Transverse colon (tissue), 4 donors: Measurements from ENCODE around the gene HSPA1B.

ENCODE experiments used
- POLR2AphosphoS5 ChIP-seq, 3 donors: sonication (generic); formaldehyde crosslinking; IDR thresholded peaks; one replicate each; pipeline ENCODE4 v1.6.1; 2016; ENCODE audit warnings: antibody characterized with exemption in 3 of 3
- TF ChIP-seq, protein P1 (sequence below), 5 experiments: fragments of 200-600 bp in 3 of 5; fragments of 450-650 bp in 2 of 5; sonication (generic) in 3 of 5; IDR thresholded peaks; 1 replicate in 2 of 5; 2 replicates in 3 of 5; pipeline ENCODE4 v1.5.1; 2016 to 2017; ENCODE audit warnings: antibody characterized with exemption in 5 of 5, inconsistent platforms in 3 of 5, mild to moderate bottlenecking in 2 of 5, moderate library complexity in 1 of 5

DNA sequence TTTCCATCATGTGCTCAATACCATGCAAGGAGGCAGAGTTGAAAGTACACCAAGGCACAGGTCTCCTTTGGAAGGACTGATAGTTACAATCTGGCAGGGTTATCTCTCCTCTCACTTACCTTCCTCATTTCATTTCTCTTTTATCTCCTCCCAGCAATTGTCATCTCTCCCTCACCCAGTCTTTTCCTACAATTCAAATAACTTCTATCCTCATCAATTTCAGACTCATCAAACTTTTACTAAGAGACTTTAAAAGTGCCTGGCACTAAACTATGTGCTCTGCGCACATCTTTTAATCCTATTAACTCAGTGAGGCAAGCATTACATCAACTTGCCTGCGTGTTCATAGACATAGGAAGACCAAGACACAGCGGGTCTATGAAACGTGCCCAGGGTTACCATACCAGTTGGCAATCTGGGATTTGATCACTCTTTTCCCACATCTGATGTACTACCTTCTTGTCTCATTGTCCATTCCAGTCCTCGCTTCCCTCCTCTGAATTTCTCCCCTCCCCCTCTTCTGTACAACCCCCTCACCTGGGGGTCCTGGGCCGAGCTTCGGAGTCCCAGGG is 33.2 kb upstream of the HSPA1B start:
- TF ChIP-seq, protein P1, sequence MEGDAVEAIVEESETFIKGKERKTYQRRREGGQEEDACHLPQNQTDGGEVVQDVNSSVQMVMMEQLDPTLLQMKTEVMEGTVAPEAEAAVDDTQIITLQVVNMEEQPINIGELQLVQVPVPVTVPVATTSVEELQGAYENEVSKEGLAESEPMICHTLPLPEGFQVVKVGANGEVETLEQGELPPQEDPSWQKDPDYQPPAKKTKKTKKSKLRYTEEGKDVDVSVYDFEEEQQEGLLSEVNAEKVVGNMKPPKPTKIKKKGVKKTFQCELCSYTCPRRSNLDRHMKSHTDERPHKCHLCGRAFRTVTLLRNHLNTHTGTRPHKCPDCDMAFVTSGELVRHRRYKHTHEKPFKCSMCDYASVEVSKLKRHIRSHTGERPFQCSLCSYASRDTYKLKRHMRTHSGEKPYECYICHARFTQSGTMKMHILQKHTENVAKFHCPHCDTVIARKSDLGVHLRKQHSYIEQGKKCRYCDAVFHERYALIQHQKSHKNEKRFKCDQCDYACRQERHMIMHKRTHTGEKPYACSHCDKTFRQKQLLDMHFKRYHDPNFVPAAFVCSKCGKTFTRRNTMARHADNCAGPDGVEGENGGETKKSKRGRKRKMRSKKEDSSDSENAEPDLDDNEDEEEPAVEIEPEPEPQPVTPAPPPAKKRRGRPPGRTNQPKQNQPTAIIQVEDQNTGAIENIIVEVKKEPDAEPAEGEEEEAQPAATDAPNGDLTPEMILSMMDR (IDR thresholded peaks at IDR 0.05) = no peak
- no peak for TF ChIP-seq POLR2AphosphoS5 (IDR thresholded peaks at IDR 0.05)
